ENCODE measurements around the gene CEP63. TPM values are rescaled to one million over a fixed set of nuclear protein-coding genes. Genes with fewer than 3 reads are reported as not detected.

Gene CEP63
- 25.3 TPM for total RNA-seq (ENCODE audit: insufficient read depth, low replicate concordance)

- DNase-seq (ENCODE audit: low spot score), result peak; percentile 99
These were observed at the start of gene CEP63, which contains the start of gene ANAPC13 for GRCh38 chr3:134485718-134486576. CEP63 (plus strand) TSS chr3:134486057; CDS start chr3:134495321, 9,264 bp downstream. ANAPC13 (minus strand) TSS chr3:134485985; CDS start chr3:134482904, 3,081 bp downstream.

GRCh38 chr3:134437211-134437752 lies 48.6 kb upstream of the CEP63 start:
- DNase-seq (ENCODE audit: low spot score), result no peak

GRCh38 chr3:134441321-134441720 lies 44.5 kb upstream of the CEP63 start:
- DNase-seq (ENCODE audit: low spot score), result no peak

GRCh38 chr3:134441821-134442220 lies 44.0 kb upstream of the CEP63 start:
- DNase-seq (ENCODE audit: low spot score), result no peak

- DNase-seq (ENCODE audit: low spot score), result no peak
These were observed 40.8 kb upstream of the CEP63 start for GRCh38 chr3:134445095-134445494.

- DNase-seq (ENCODE audit: low spot score), result peak; percentile 73
These were observed 40.2 kb upstream of the CEP63 start for GRCh38 chr3:134445636-134446035.

GRCh38 chr3:134446800-134447199 lies 39.1 kb upstream of the CEP63 start:
- no peak for DNase-seq (ENCODE audit: low spot score)

- no peak for DNase-seq (ENCODE audit: low spot score)
These were observed 38.5 kb upstream of the CEP63 start for GRCh38 chr3:134447351-134447750.

GRCh38 chr3:134448664-134449063 lies 37.2 kb upstream of the CEP63 start:
- DNase-seq (ENCODE audit: low spot score), result no peak

- no peak for DNase-seq (ENCODE audit: low spot score)
These were observed 36.6 kb upstream of the CEP63 start for GRCh38 chr3:134449277-134449676.

- no peak for DNase-seq (ENCODE audit: low spot score)
These were observed 35.9 kb upstream of the CEP63 start for GRCh38 chr3:134449951-134450350.

- DNase-seq (ENCODE audit: low spot score), result no peak
These were observed 32.2 kb upstream of the CEP63 start for GRCh38 chr3:134453631-134454030.

- no peak for DNase-seq (ENCODE audit: low spot score)
These were observed 28.3 kb upstream of the CEP63 start for GRCh38 chr3:134457376-134458074.

- no peak for DNase-seq (ENCODE audit: low spot score)
These were observed 27.4 kb upstream of the CEP63 start for GRCh38 chr3:134458406-134458945.

- DNase-seq (ENCODE audit: low spot score), result peak; percentile 51
These were observed 26.3 kb upstream of the CEP63 start for GRCh38 chr3:134459562-134459961.

- DNase-seq (ENCODE audit: low spot score), result peak; percentile 49
These were observed 24.9 kb upstream of the CEP63 start for GRCh38 chr3:134460965-134461364.

- DNase-seq (ENCODE audit: low spot score), result peak; percentile 72
These were observed 23.4 kb upstream of the CEP63 start for GRCh38 chr3:134462331-134462941.

GRCh38 chr3:134463676-134464063 lies 22.2 kb upstream of the CEP63 start:
- no peak for DNase-seq (ENCODE audit: low spot score)

- DNase-seq (ENCODE audit: low spot score), result peak; percentile 95
These were observed 21.7 kb upstream of the CEP63 start for GRCh38 chr3:134464064-134464688.

- DNase-seq (ENCODE audit: low spot score), result no peak
These were observed 21.0 kb upstream of the CEP63 start for GRCh38 chr3:134464689-134465365.

GRCh38 chr3:134466331-134466730 lies 19.5 kb upstream of the CEP63 start:
- DNase-seq (ENCODE audit: low spot score), result no peak
